Activated CD8-positive, alpha-beta memory T cell treated with anti-CD3 and anti-CD28 coated beads, Interleukin-2, amount 10 ng/mL, durations not matched to agents 7 days and 5 days (primary cell): ENCODE data around the gene INVS. TPM values are rescaled to one million over a fixed set of nuclear protein-coding genes. Genes with fewer than 3 reads are reported as not detected.
"Not testable (repeated sequence)": the region's sequence is repeated elsewhere in the genome, so short reads cannot be mapped to it uniquely, and the experiment has no call there.

Experiments used
- ATAC-seq: fragments of 150-1000 bp; cut with Tn5 transposase; one replicate; pipeline ENCODE4 v1.10.0; 2021; ENCODE audit warnings: moderate library complexity
- CTCF ChIA-PET: fragments of 350-600 bp; sonication (Branson Sonifier 250); formaldehyde crosslinking; loops from one replicate; lab custom pipeline; 2021; ENCODE audit warnings: antibody characterized with exemption; lab: Charles Lee
- DNase-seq: peaks from one replicate; pipeline ENCODE4 v3.0.0-alpha.2; 2020
- H3K27ac Mint-ChIP-seq: one replicate; pipeline ENCODE4 v1.8.0; 2021; ENCODE audit warnings: mild to moderate bottlenecking, mixed read lengths
- H3K27me3 Mint-ChIP-seq: one replicate; pipeline ENCODE4 v1.8.0; 2021; ENCODE audit warnings: mixed read lengths
- H3K36me3 Mint-ChIP-seq: one replicate; pipeline ENCODE4 v1.8.0; 2021; ENCODE audit warnings: mild to moderate bottlenecking, mixed read lengths
- H3K4me1 Mint-ChIP-seq: one replicate; pipeline ENCODE4 v1.8.0; 2021; ENCODE audit warnings: mixed read lengths
- H3K4me3 Mint-ChIP-seq: one replicate; pipeline ENCODE4 v1.8.0; 2021; ENCODE audit warnings: mild to moderate bottlenecking, moderate library complexity, mixed read lengths
- H3K9me3 Mint-ChIP-seq: one replicate; pipeline ENCODE4 v1.8.0; 2022; ENCODE audit warnings: low read depth, mixed read lengths
- total RNA-seq, 2 experiments: library from RNA; stranded (reverse); gene quantifications; one replicate each; pipeline ENCODE4 v1.2.3, GENCODE V29; 2021

The INVS gene
- total RNA-seq, 2 experiments from 2014 or later = 21.3 TPM

GRCh38 chr9:100069068-100069467, 30.0 kb upstream of the INVS start:
- ATAC-seq, H3K9me3 Mint-ChIP-seq, H3K4me3 Mint-ChIP-seq, H3K27ac Mint-ChIP-seq, H3K27me3 Mint-ChIP-seq, DNase-seq, CTCF ChIA-PET: not testable (repeated sequence)
- Mint-ChIP-seq H3K4me1 (peaks cover 13% of the 10 kb centered on the region), H3K36me3 (peaks cover 17% of the 10 kb centered on the region)

- no peak for DNase-seq
- Mint-ChIP-seq H3K27ac (no peak overlapping the region), H3K27me3 (no peaks in the 10 kb centered on the region), H3K9me3 (no peaks in the 10 kb centered on the region), H3K36me3 (peaks cover 21% of the 10 kb centered on the region), H3K4me3 (no peak overlapping the region), H3K4me1 (peaks cover 13% of the 10 kb centered on the region)
- no peak for ATAC-seq
- CTCF ChIA-PET = interaction anchor here (0.7 to 1.9 kb wide), 3 partner anchors 58 to 784 kb away, joined by 3 to 4 read pairs (median 3); no protein-coding TSS in a partner anchor
These were observed 28.7 kb upstream of the INVS start for GRCh38 chr9:100070104-100071041.

- DNase-seq = no peak
- H3K4me1 Mint-ChIP-seq = peaks cover 13% of the 10 kb centered on the region
- H3K9me3 Mint-ChIP-seq = no peaks in the 10 kb centered on the region
- CTCF ChIA-PET = interaction anchor here (0.7 to 1.9 kb wide), 2 partner anchors 59 to 145 kb away, joined by 3 to 4 read pairs; no protein-coding TSS in a partner anchor
- no peak overlapping the region for H3K27ac Mint-ChIP-seq
- peaks cover 24% of the 10 kb centered on the region for H3K36me3 Mint-ChIP-seq
- no peak for ATAC-seq
- no peak overlapping the region for H3K4me3 Mint-ChIP-seq
- no peaks in the 10 kb centered on the region for H3K27me3 Mint-ChIP-seq
These were observed 27.8 kb upstream of the INVS start for GRCh38 chr9:100071271-100071670.

GRCh38 chr9:100072805-100073204, 26.2 kb upstream of the INVS start:
- Mint-ChIP-seq H3K27ac (no peak overlapping the region), H3K4me3 (no peak overlapping the region), H3K4me1 (peaks cover 4% of the 10 kb centered on the region), H3K36me3 (peaks cover 22% of the 10 kb centered on the region), H3K9me3 (no peaks in the 10 kb centered on the region), H3K27me3 (no peaks in the 10 kb centered on the region)
- ATAC-seq = no peak
- CTCF ChIA-PET = interaction anchor here (0.8 kb wide), 1 partner anchor 10 kb away, joined by 3 read pairs; no protein-coding TSS in a partner anchor
- DNase-seq = no peak

GRCh38 chr9:100074093-100074492, 24.9 kb upstream of the INVS start:
- H3K4me1 Mint-ChIP-seq = peaks cover 4% of the 10 kb centered on the region
- H3K4me3 Mint-ChIP-seq = no peak overlapping the region
- CTCF ChIA-PET = no interaction called here

GRCh38 chr9:100074989-100075388, 24.1 kb upstream of the INVS start:
- CTCF ChIA-PET = no interaction called here
- Mint-ChIP-seq H3K27me3 (no peaks in the 10 kb centered on the region), H3K36me3 (peaks cover 27% of the 10 kb centered on the region), H3K4me1 (peaks cover 4% of the 10 kb centered on the region), H3K4me3 (no peak overlapping the region), H3K27ac (no peak overlapping the region), H3K9me3 (no peaks in the 10 kb centered on the region)
- ATAC-seq (no peak), DNase-seq (no peak)

More at GRCh38 chr9:100074093-100074492, 24.9 kb upstream of the INVS start:
- Mint-ChIP-seq H3K9me3 (no peaks in the 10 kb centered on the region), H3K36me3 (peaks cover 27% of the 10 kb centered on the region), H3K27me3 (no peaks in the 10 kb centered on the region), H3K27ac (no peak overlapping the region)
- DNase-seq (no peak), ATAC-seq (no peak)

GRCh38 chr9:100076256-100076655, 22.8 kb upstream of the INVS start:
- H3K27me3 Mint-ChIP-seq, H3K9me3 Mint-ChIP-seq, H3K4me1 Mint-ChIP-seq, DNase-seq, ATAC-seq, H3K4me3 Mint-ChIP-seq, H3K27ac Mint-ChIP-seq, CTCF ChIA-PET: not testable (repeated sequence)
- peaks cover 28% of the 10 kb centered on the region for H3K36me3 Mint-ChIP-seq

- Mint-ChIP-seq H3K4me1 (peaks cover 49% of the 10 kb centered on the region), H3K4me3 (no peak overlapping the region)
- no peak for ATAC-seq
These were observed 16.3 kb upstream of the INVS start for GRCh38 chr9:100082782-100083181.

GRCh38 chr9:100083448-100084127, 15.5 kb upstream of the INVS start:
- H3K27ac Mint-ChIP-seq = peak overlapping the region; percentile 23
- peaks cover 57% of the 10 kb centered on the region for H3K4me1 Mint-ChIP-seq
- peak; percentile 50 for ATAC-seq

More at GRCh38 chr9:100082782-100083181, 16.3 kb upstream of the INVS start:
- Mint-ChIP-seq H3K9me3 (no peaks in the 10 kb centered on the region), H3K36me3 (peaks cover 8% of the 10 kb centered on the region), H3K27me3 (no peaks in the 10 kb centered on the region), H3K27ac (no peak overlapping the region)
- CTCF ChIA-PET = no interaction called here
- DNase-seq = no peak

GRCh38 chr9:100084128-100084453, 15.0 kb upstream of the INVS start:
- CTCF ChIA-PET = no interaction called here

More at GRCh38 chr9:100083448-100084127, 15.5 kb upstream of the INVS start:
- no peak for DNase-seq
- no peak overlapping the region for H3K4me3 Mint-ChIP-seq
- peaks cover 8% of the 10 kb centered on the region for H3K36me3 Mint-ChIP-seq
- CTCF ChIA-PET = no interaction called here
- H3K27me3 Mint-ChIP-seq = no peaks in the 10 kb centered on the region
- no peaks in the 10 kb centered on the region for H3K9me3 Mint-ChIP-seq

GRCh38 chr9:100084734-100085133, 14.3 kb upstream of the INVS start:
- Mint-ChIP-seq H3K4me1 (peaks cover 60% of the 10 kb centered on the region), H3K27ac (no peak overlapping the region), H3K27me3 (no peaks in the 10 kb centered on the region), H3K9me3 (no peaks in the 10 kb centered on the region), H3K4me3 (no peak overlapping the region), H3K36me3 (peaks cover 3% of the 10 kb centered on the region)
- ATAC-seq (peak; percentile 65), DNase-seq (no peak)
- CTCF ChIA-PET = interaction anchor here (0.6 to 0.8 kb wide), 2 partner anchors 57 to 72 kb away, joined by 3 read pairs; no protein-coding TSS in a partner anchor

More at GRCh38 chr9:100084128-100084453, 15.0 kb upstream of the INVS start:
- Mint-ChIP-seq H3K4me3 (no peak overlapping the region), H3K27me3 (no peaks in the 10 kb centered on the region), H3K27ac (no peak overlapping the region), H3K9me3 (no peaks in the 10 kb centered on the region), H3K36me3 (peaks cover 3% of the 10 kb centered on the region), H3K4me1 (peaks cover 60% of the 10 kb centered on the region)
- ATAC-seq = no peak
- no peak for DNase-seq

- ATAC-seq (no peak), DNase-seq (no peak)
- Mint-ChIP-seq H3K36me3 (peaks cover 2% of the 10 kb centered on the region), H3K27ac (no peak overlapping the region), H3K9me3 (no peaks in the 10 kb centered on the region), H3K4me1 (peaks cover 59% of the 10 kb centered on the region), H3K27me3 (no peaks in the 10 kb centered on the region), H3K4me3 (no peak overlapping the region)
- CTCF ChIA-PET = no interaction called here
These were observed 12.9 kb upstream of the INVS start for GRCh38 chr9:100086097-100086635.

GRCh38 chr9:100087218-100087617, 11.8 kb upstream of the INVS start:
- Mint-ChIP-seq H3K9me3 (no peaks in the 10 kb centered on the region), H3K4me3 (peak overlapping the region; percentile 65), H3K4me1 (peaks cover 59% of the 10 kb centered on the region), H3K27me3 (no peaks in the 10 kb centered on the region), H3K36me3 (peaks cover 5% of the 10 kb centered on the region), H3K27ac (peak overlapping the region; percentile 84)
- CTCF ChIA-PET = no interaction called here
- DNase-seq = peak; percentile 44
- peak; percentile 20 for ATAC-seq
